Measurements from ENCODE around the gene NDUFS4. TPM values are rescaled to one million over a fixed set of nuclear protein-coding genes. Genes with fewer than 3 reads are reported as not detected.

The NDUFS4 gene
- total RNA-seq, 4 donors from 2014 or later = 64.5 to 77.8 (median 67.5) TPM

DNA sequence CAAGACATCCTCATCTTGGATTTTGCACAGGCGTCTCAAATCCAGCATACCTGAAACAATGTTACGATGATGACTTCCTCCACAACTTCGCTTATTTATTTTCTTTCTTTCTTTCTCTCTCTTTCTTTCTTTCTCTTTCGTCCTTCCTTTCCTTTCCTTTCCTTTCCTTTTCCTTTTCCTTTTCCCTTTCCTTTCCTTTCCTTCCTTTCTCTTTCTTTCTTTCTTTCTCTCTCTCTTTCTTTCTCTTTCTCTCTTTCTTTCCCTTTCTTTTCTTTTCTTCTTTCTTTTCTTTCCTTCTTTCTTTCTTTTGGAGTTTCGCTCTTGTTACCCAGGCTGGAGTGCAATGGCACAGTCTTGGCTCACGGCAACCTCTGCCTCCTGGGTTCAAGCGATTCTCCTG is 20.1 kb downstream of the NDUFS4 start:
- Histone ChIP-seq H3K27ac (no peak overlapping the region), H3K4me3 (no peak overlapping the region), H3K36me3 (no peaks in the 10 kb centered on the region), H3K27me3 (no peaks in the 10 kb centered on the region), H3K9me3 (no peaks in the 10 kb centered on the region), H3K4me1 (no peaks in the 10 kb centered on the region)
- TF ChIP-seq EP300 (IDR thresholded peaks at IDR 0.05) = no peak
- WGBS = 97% methylated on average over 7 of the region's 7 CpGs
- DNase-seq (ENCODE audit: low spot score in 2 of 2) = no peak

DNA sequence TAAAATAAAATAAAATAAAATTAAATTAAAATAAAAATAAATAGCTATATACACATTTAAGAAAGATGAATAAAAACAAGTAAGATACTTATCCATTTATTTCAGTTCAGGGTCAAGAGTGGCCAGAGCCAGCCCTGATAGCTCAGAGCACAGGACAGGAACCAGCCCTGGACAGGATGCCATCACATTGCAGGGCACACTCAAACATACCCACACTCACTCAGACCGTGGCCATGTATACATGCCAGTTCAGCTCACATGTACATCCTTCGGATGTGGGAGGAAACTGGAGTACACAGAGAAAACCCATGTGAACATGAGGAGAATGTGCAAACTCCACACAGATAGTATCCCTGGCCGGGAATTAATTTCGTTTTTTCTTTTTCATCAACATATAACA is 21.8 kb downstream of the NDUFS4 start:
- H3K36me3 ChIP-seq = no peaks in the 10 kb centered on the region
- 91% methylated on average over 3 of the region's 4 CpGs for WGBS
- no peak overlapping the region for H3K27ac ChIP-seq
- H3K9me3 ChIP-seq = no peaks in the 10 kb centered on the region
- H3K4me3 ChIP-seq = no peak overlapping the region
- TF ChIP-seq EP300 (IDR thresholded peaks at IDR 0.05) (no peak), CTCF (IDR thresholded peaks at IDR 0.05) (no peak), POLR2AphosphoS5 (IDR thresholded peaks at IDR 0.05) (no peak), POLR2A (IDR thresholded peaks at IDR 0.05) (no peak)
- H3K4me1 ChIP-seq = no peaks in the 10 kb centered on the region
- no peaks in the 10 kb centered on the region for H3K27me3 ChIP-seq
- DNase-seq (ENCODE audit: low spot score in 2 of 2) = no peak

GRCh38 chr5:53590759-53591158 is 30.3 kb downstream of the NDUFS4 start:
- TF ChIP-seq POLR2A (IDR thresholded peaks at IDR 0.05) = no peak
- no peak for TF ChIP-seq EP300 (IDR thresholded peaks at IDR 0.05)
- TF ChIP-seq CTCF (IDR thresholded peaks at IDR 0.05) = no peak
- no peak for TF ChIP-seq POLR2AphosphoS5 (IDR thresholded peaks at IDR 0.05)
- Histone ChIP-seq H3K9me3 (no peaks in the 10 kb centered on the region), H3K27me3 (no peaks in the 10 kb centered on the region), H3K4me3 (no peak overlapping the region), H3K27ac (no peak overlapping the region), H3K36me3 (no peaks in the 10 kb centered on the region), H3K4me1 (no peaks in the 10 kb centered on the region)
- DNase-seq (ENCODE audit: low spot score in 2 of 2) = no peak
- WGBS = 73% methylated on average over 1 of the region's 1 CpG

DNA sequence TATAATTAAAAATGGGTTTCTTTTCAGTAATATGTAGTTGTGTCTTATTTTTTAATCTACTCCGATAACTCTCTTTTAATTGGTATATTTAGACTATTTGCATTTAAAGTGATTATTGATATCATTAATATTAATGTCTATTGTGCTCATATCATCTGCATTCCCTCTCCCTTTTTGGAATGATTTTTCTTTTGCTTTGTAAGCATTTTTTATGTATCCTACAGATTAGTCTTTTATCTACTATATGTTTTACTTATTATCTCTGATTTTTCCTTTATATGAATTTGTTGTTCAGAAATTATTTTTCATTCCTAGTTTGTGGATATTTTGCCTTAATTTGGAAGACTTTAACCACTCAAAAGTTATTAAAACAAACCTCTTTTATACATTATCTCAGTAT is 34.0 kb downstream of the NDUFS4 start:
- WGBS = 97% methylated on average over 1 of the region's 1 CpG
- Histone ChIP-seq H3K4me1 (no peaks in the 10 kb centered on the region), H3K36me3 (no peaks in the 10 kb centered on the region), H3K9me3 (no peaks in the 10 kb centered on the region), H3K27ac (no peak overlapping the region), H3K4me3 (no peak overlapping the region), H3K27me3 (no peaks in the 10 kb centered on the region)
- no peak for TF ChIP-seq POLR2AphosphoS5 (IDR thresholded peaks at IDR 0.05)
- TF ChIP-seq POLR2A (IDR thresholded peaks at IDR 0.05) = no peak
- TF ChIP-seq EP300 (IDR thresholded peaks at IDR 0.05) = no peak
- no peak for TF ChIP-seq CTCF (IDR thresholded peaks at IDR 0.05)
- no peak for DNase-seq (ENCODE audit: low spot score in 2 of 2)

DNA sequence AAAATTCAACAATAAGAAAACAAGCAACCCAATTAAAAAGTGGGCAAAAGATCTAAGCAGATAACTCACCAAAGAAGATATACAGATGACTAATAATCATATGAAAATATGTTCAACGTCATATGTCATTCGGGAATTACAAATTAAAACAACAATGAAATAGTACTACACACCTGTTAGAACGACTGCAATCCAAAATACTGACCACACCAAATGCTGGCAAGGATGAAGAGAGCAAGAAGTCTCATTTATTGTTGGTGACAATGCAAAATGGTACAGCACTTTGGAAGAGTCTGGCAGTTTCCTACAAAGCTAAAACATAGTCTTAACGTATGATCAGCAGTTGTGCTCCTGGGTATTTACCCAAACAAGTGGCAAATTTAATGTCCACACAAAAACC is 37.5 kb downstream of the NDUFS4 start:
- no peaks in the 10 kb centered on the region for H3K36me3 ChIP-seq
- no peaks in the 10 kb centered on the region for H3K27me3 ChIP-seq
- DNase-seq (ENCODE audit: low spot score in 2 of 2) = no peak
- no peaks in the 10 kb centered on the region for H3K4me1 ChIP-seq
- 77% methylated on average over 4 of the region's 4 CpGs for WGBS
- no peaks in the 10 kb centered on the region for H3K9me3 ChIP-seq
- TF ChIP-seq POLR2AphosphoS5 (IDR thresholded peaks at IDR 0.05) (no peak), POLR2A (IDR thresholded peaks at IDR 0.05) (no peak)
- H3K27ac ChIP-seq = no peak overlapping the region
- no peak overlapping the region for H3K4me3 ChIP-seq

DNA sequence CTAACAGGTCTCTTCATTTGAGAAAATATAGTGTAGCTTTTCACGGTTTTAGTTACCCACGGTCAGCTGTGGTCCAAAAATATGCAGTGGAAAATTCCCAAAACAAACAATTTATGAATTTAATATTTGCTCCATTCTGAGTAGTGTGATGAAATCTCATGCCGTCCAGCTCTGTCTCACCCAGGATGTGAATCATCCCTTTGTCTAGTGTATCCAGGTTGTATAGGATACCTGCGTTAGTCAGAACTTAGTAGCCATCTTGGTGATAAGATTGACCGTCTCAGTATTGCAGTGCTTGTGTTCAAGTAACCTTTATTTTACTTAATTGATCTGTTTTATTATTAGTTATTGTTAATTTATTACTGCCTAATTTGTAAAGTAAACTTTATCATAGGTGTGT is 41.1 kb downstream of the NDUFS4 start:
- H3K9me3 ChIP-seq = no peaks in the 10 kb centered on the region
- H3K27me3 ChIP-seq = no peaks in the 10 kb centered on the region
- no peak overlapping the region for H3K4me3 ChIP-seq
- no peaks in the 10 kb centered on the region for H3K4me1 ChIP-seq
- TF ChIP-seq CTCF (IDR thresholded peaks at IDR 0.05) (no peak), EP300 (IDR thresholded peaks at IDR 0.05) (no peak)
- peaks cover 14% of the 10 kb centered on the region for H3K36me3 ChIP-seq
- no peak for DNase-seq (ENCODE audit: low spot score in 2 of 2)
- WGBS = 83% methylated on average over 5 of the region's 5 CpGs
- H3K27ac ChIP-seq = no peak overlapping the region

Measured in suprapubic skin (tissue), 4 donors.